Measurements from ENCODE around the gene MROH8.

Gene MROH8

DNA sequence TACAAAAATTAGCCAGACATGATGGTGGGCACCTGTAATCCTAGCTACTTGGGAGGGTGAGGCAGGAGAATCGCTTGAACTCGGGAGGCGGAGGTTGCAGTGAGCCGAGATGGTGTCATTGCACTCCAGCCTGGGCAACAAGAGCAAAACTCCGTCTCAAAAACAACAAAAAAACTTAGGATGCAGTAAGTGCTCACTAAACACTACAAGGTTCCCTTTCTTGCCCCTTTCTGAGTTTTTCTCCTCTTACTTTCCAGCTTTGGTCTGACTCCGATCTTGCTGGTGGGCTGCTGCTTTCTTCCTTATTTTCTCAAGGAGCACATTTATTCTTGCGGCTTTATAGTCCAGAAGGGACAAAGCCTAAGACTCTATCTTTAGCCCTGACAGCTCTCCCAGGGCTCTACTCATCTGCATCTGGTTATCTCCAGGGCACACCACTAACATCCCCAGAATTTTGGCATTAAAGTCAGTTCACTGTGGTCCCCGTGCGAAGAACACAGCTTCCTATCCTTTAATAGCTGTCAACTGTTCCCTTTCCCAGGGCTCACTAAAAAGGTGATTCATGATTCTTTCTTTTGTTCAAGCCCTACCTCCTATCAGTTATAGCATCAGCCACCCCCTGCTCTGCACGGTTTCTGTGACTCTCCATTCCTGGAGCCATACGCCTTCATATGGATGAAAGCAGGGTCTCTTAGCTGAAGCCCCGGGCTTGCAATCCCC lies 17.4 kb downstream of the MROH8 start:
- Histone ChIP-seq H3K4me3 (ENCODE audit: low read depth, low read length, poor library complexity, severe bottlenecking) (no peak overlapping the region), H3F3A (ENCODE audit: insufficient read depth, low read length) (no peaks in the 10 kb centered on the region), H3K27ac (ENCODE audit: low read depth, low read length, poor library complexity, severe bottlenecking) (no peak overlapping the region), H3K9me2 (ENCODE audit: low read depth, low read length) (no peaks in the 10 kb centered on the region), H3K9me3 (ENCODE audit: low read length) (no peaks in the 10 kb centered on the region), H3K36me3 (ENCODE audit: insufficient read depth, low read length) (no peaks in the 10 kb centered on the region), H4K20me1 (ENCODE audit: insufficient read depth, low read length) (no peaks in the 10 kb centered on the region), H3K27me3 (ENCODE audit: insufficient read depth, low read length) (no peaks in the 10 kb centered on the region), H3K4me2 (ENCODE audit: low read length) (no peak overlapping the region), H3K79me2 (ENCODE audit: insufficient read depth, low read length) (no peaks in the 10 kb centered on the region), H3K9ac (ENCODE audit: low read length) (no peak overlapping the region), H2AFZ (ENCODE audit: low read length) (no peak overlapping the region), H3K4me1 (ENCODE audit: insufficient read depth, low read length, severe bottlenecking) (no peaks in the 10 kb centered on the region)
- no peak for TF ChIP-seq EZH2 (IDR thresholded peaks at IDR 0.05; ENCODE audit: borderline replicate concordance, low read length)
- TF ChIP-seq, protein P1, sequence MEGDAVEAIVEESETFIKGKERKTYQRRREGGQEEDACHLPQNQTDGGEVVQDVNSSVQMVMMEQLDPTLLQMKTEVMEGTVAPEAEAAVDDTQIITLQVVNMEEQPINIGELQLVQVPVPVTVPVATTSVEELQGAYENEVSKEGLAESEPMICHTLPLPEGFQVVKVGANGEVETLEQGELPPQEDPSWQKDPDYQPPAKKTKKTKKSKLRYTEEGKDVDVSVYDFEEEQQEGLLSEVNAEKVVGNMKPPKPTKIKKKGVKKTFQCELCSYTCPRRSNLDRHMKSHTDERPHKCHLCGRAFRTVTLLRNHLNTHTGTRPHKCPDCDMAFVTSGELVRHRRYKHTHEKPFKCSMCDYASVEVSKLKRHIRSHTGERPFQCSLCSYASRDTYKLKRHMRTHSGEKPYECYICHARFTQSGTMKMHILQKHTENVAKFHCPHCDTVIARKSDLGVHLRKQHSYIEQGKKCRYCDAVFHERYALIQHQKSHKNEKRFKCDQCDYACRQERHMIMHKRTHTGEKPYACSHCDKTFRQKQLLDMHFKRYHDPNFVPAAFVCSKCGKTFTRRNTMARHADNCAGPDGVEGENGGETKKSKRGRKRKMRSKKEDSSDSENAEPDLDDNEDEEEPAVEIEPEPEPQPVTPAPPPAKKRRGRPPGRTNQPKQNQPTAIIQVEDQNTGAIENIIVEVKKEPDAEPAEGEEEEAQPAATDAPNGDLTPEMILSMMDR (IDR thresholded peaks at IDR 0.05; ENCODE audit: low read length) = no peak

GRCh38 chr20:37160683-37161082 lies 18.7 kb downstream of the MROH8 start:
- H3K9me3 ChIP-seq (ENCODE audit: low read length) = no peaks in the 10 kb centered on the region
- TF ChIP-seq, protein P1 (IDR thresholded peaks at IDR 0.05; ENCODE audit: low read length) = no peak
- TF ChIP-seq EZH2 (IDR thresholded peaks at IDR 0.05; ENCODE audit: borderline replicate concordance, low read length) = no peak
- H3K36me3 ChIP-seq (ENCODE audit: insufficient read depth, low read length) = no peaks in the 10 kb centered on the region

GRCh38 chr20:37158248-37158647 lies 21.1 kb downstream of the MROH8 start:
- Histone ChIP-seq H3K79me2 (ENCODE audit: insufficient read depth, low read length) (no peaks in the 10 kb centered on the region), H4K20me1 (ENCODE audit: insufficient read depth, low read length) (no peaks in the 10 kb centered on the region), H2AFZ (ENCODE audit: low read length) (no peak overlapping the region), H3K9me3 (ENCODE audit: low read length) (no peaks in the 10 kb centered on the region), H3F3A (ENCODE audit: insufficient read depth, low read length) (no peaks in the 10 kb centered on the region), H3K4me1 (ENCODE audit: insufficient read depth, low read length, severe bottlenecking) (no peaks in the 10 kb centered on the region), H3K4me3 (ENCODE audit: low read depth, low read length, poor library complexity, severe bottlenecking) (no peak overlapping the region), H3K27ac (ENCODE audit: low read depth, low read length, poor library complexity, severe bottlenecking) (no peak overlapping the region), H3K36me3 (ENCODE audit: insufficient read depth, low read length) (no peaks in the 10 kb centered on the region), H3K4me2 (ENCODE audit: low read length) (no peak overlapping the region), H3K9me2 (ENCODE audit: low read depth, low read length) (no peaks in the 10 kb centered on the region), H3K9ac (ENCODE audit: low read length) (no peak overlapping the region), H3K27me3 (ENCODE audit: insufficient read depth, low read length) (no peaks in the 10 kb centered on the region)
- TF ChIP-seq, protein P1 (IDR thresholded peaks at IDR 0.05; ENCODE audit: low read length) = no peak
- TF ChIP-seq EZH2 (IDR thresholded peaks at IDR 0.05; ENCODE audit: borderline replicate concordance, low read length) = no peak

More at GRCh38 chr20:37160683-37161082, 18.7 kb downstream of the MROH8 start:
- Histone ChIP-seq H4K20me1 (ENCODE audit: insufficient read depth, low read length) (no peaks in the 10 kb centered on the region), H3K27ac (ENCODE audit: low read depth, low read length, poor library complexity, severe bottlenecking) (no peak overlapping the region), H3K79me2 (ENCODE audit: insufficient read depth, low read length) (no peaks in the 10 kb centered on the region), H3K9ac (ENCODE audit: low read length) (no peak overlapping the region), H2AFZ (ENCODE audit: low read length) (no peak overlapping the region), H3K27me3 (ENCODE audit: insufficient read depth, low read length) (no peaks in the 10 kb centered on the region), H3K9me2 (ENCODE audit: low read depth, low read length) (no peaks in the 10 kb centered on the region), H3F3A (ENCODE audit: insufficient read depth, low read length) (no peaks in the 10 kb centered on the region), H3K4me3 (ENCODE audit: low read depth, low read length, poor library complexity, severe bottlenecking) (no peak overlapping the region), H3K4me1 (ENCODE audit: insufficient read depth, low read length, severe bottlenecking) (no peaks in the 10 kb centered on the region), H3K4me2 (ENCODE audit: low read length) (no peak overlapping the region)

All from OCI-LY1 (cell line).